IPS-18c (cell line): ENCODE results near the gene SLAMF9.

Experiments used
- H3K4me3 ChIP-seq: 2 replicates; pipeline ENCODE4 v1.7.0; 2013; ENCODE audit warnings: low read depth, mild to moderate bottlenecking, low read length, moderate library complexity; ENCODE audit not compliant: insufficient read depth
- H3K9me3 ChIP-seq: one replicate; pipeline ENCODE4 v1.6.1; 2013; ENCODE audit warnings: mild to moderate bottlenecking, low read length, moderate library complexity; ENCODE audit not compliant: control insufficient read depth, insufficient read depth

The SLAMF9 gene

GRCh38 chr1:159980786-159981185 lies 26.7 kb upstream of the SLAMF9 start:
- H3K9me3 ChIP-seq, result no peaks in the 10 kb centered on the region
- no peak overlapping the region for H3K4me3 ChIP-seq

GRCh38 chr1:159980076-159980475 lies 26.0 kb upstream of the SLAMF9 start:
- no peak overlapping the region for H3K4me3 ChIP-seq
- no peaks in the 10 kb centered on the region for H3K9me3 ChIP-seq

- no peaks in the 10 kb centered on the region for H3K9me3 ChIP-seq
- no peak overlapping the region for H3K4me3 ChIP-seq
Measured at GRCh38 chr1:159979257-159979656, 25.2 kb upstream of the SLAMF9 start.

GRCh38 chr1:159978107-159978398 lies 24.0 kb upstream of the SLAMF9 start:
- Histone ChIP-seq H3K9me3 (no peaks in the 10 kb centered on the region), H3K4me3 (no peak overlapping the region)

- H3K9me3 ChIP-seq, result no peaks in the 10 kb centered on the region
- H3K4me3 ChIP-seq, result no peak overlapping the region
Measured at GRCh38 chr1:159977364-159978106, 23.5 kb upstream of the SLAMF9 start.

- peaks cover 2% of the 10 kb centered on the region for H3K9me3 ChIP-seq
- no peak overlapping the region for H3K4me3 ChIP-seq
Measured at GRCh38 chr1:159974350-159974965, 20.4 kb upstream of the SLAMF9 start.

- Histone ChIP-seq H3K9me3 (peaks cover 2% of the 10 kb centered on the region), H3K4me3 (no peak overlapping the region)
Measured at GRCh38 chr1:159973350-159973940, 19.4 kb upstream of the SLAMF9 start.

GRCh38 chr1:159972443-159973205 lies 18.6 kb upstream of the SLAMF9 start:
- no peak overlapping the region for H3K4me3 ChIP-seq
- peaks cover 2% of the 10 kb centered on the region for H3K9me3 ChIP-seq

- peaks cover 2% of the 10 kb centered on the region for H3K9me3 ChIP-seq
- no peak overlapping the region for H3K4me3 ChIP-seq
Measured at GRCh38 chr1:159970932-159971342, 16.9 kb upstream of the SLAMF9 start.

GRCh38 chr1:159968901-159969300 lies 14.9 kb upstream of the SLAMF9 start:
- peaks cover 2% of the 10 kb centered on the region for H3K9me3 ChIP-seq
- H3K4me3 ChIP-seq, result no peak overlapping the region

- H3K9me3 ChIP-seq, result no peaks in the 10 kb centered on the region
- no peak overlapping the region for H3K4me3 ChIP-seq
Measured at GRCh38 chr1:159965263-159965662, 11.2 kb upstream of the SLAMF9 start.

- Histone ChIP-seq H3K4me3 (no peak overlapping the region), H3K9me3 (no peaks in the 10 kb centered on the region)
Measured at GRCh38 chr1:159964144-159964543, 10.1 kb upstream of the SLAMF9 start.

GRCh38 chr1:159962176-159962575 lies 8.1 kb upstream of the SLAMF9 start:
- Histone ChIP-seq H3K9me3 (no peaks in the 10 kb centered on the region), H3K4me3 (no peak overlapping the region)

GRCh38 chr1:159961636-159962035 lies 7.6 kb upstream of the SLAMF9 start:
- no peaks in the 10 kb centered on the region for H3K9me3 ChIP-seq
- no peak overlapping the region for H3K4me3 ChIP-seq

GRCh38 chr1:159960721-159961381 lies 6.8 kb upstream of the SLAMF9 start:
- no peak overlapping the region for H3K4me3 ChIP-seq

GRCh38 chr1:159959451-159959850 lies 5.4 kb upstream of the SLAMF9 start:
- H3K9me3 ChIP-seq, result no peaks in the 10 kb centered on the region
- no peak overlapping the region for H3K4me3 ChIP-seq

More at GRCh38 chr1:159960721-159961381, 6.8 kb upstream of the SLAMF9 start:
- no peaks in the 10 kb centered on the region for H3K9me3 ChIP-seq

GRCh38 chr1:159958719-159959380 lies 4.8 kb upstream of the SLAMF9 start:
- Histone ChIP-seq H3K9me3 (no peaks in the 10 kb centered on the region), H3K4me3 (no peak overlapping the region)
